Fibroblast of lung (primary cell): Measurements from ENCODE around the gene TXNDC11. TPM values are rescaled to one million over a fixed set of nuclear protein-coding genes. Genes with fewer than 3 reads are reported as not detected.

Source experiments
- DNase-seq, 2 donors: peaks; one replicate each; pipeline versions ENCODE4 v3.0.0 to v3.0.0-alpha.2; 2010; ENCODE audit warnings: low read depth in 2 of 2
- H2AFZ ChIP-seq: 2 replicates; pipeline ENCODE4 v1.5.1; 2012; ENCODE audit warnings: low read length, control low read depth, inconsistent platforms
- H3K27ac ChIP-seq: 2 replicates; pipeline ENCODE4 v1.5.1; 2011; ENCODE audit warnings: low read length, control low read depth; ENCODE audit not compliant: insufficient read depth
- H3K27me3 ChIP-seq: 2 replicates; pipeline ENCODE4 v1.5.1; 2011; ENCODE audit warnings: mild to moderate bottlenecking, low read length; ENCODE audit not compliant: control insufficient read depth, insufficient read depth
- H3K36me3 ChIP-seq: 2 replicates; pipeline ENCODE4 v1.5.1; 2011; ENCODE audit warnings: low read length; ENCODE audit not compliant: control insufficient read depth, insufficient read depth
- H3K4me1 ChIP-seq: 2 replicates; pipeline ENCODE4 v1.5.1; 2011; ENCODE audit warnings: low read length; ENCODE audit not compliant: control insufficient read depth, insufficient read depth; ENCODE audit errors: extremely low read depth
- H3K4me2 ChIP-seq: 2 replicates; pipeline ENCODE4 v1.5.1; 2011; ENCODE audit warnings: low read length, control low read depth; ENCODE audit not compliant: insufficient read depth; ENCODE audit errors: extremely low read depth
- H3K4me3 ChIP-seq, 4 experiments: fragments of 200-600 bp in 1 of 4; sonication (generic) in 1 of 4; replicated peaks in 1 of 4; 2 replicates each; pipeline ENCODE4 v1.5.1; 2011 to 2016; ENCODE audit warnings: low read length in 4 of 4, low read depth in 3 of 4, mild to moderate bottlenecking in 3 of 4, control low read depth in 2 of 4, inconsistent platforms in 1 of 4, mixed read lengths in 1 of 4; ENCODE audit not compliant: insufficient read depth in 1 of 4; ENCODE audit errors: control extremely low read depth in 1 of 4
- H3K79me2 ChIP-seq: 2 replicates; pipeline ENCODE4 v1.5.1; 2012; ENCODE audit warnings: mild to moderate bottlenecking, low read length, inconsistent platforms; ENCODE audit not compliant: control insufficient read depth, insufficient read depth
- H3K9ac ChIP-seq: 2 replicates; pipeline ENCODE4 v1.5.1; 2011; ENCODE audit warnings: mild to moderate bottlenecking, low read length, control low read depth; ENCODE audit not compliant: insufficient read depth
- H3K9me3 ChIP-seq: 2 replicates; pipeline ENCODE4 v1.5.1; 2012; ENCODE audit warnings: low read depth, low read length; ENCODE audit not compliant: control insufficient read depth, insufficient read depth
- H4K20me1 ChIP-seq: 2 replicates; pipeline ENCODE4 v1.5.1; 2011; ENCODE audit warnings: low read length; ENCODE audit not compliant: control insufficient read depth, insufficient read depth; ENCODE audit errors: extremely low read depth
- EZH2 ChIP-seq: IDR thresholded peaks from 2 replicates; pipeline ENCODE4 v1.5.1; 2012; ENCODE audit warnings: low read length, control low read depth, mild to moderate bottlenecking; ENCODE audit errors: missing control alignments
- polyA plus RNA-seq, 2 donors: library from polyadenylated mRNA; depleted of rRNA in 1 of 2; stranded (reverse) in 1 of 2; unstranded in 1 of 2; fragments of >200 nt; gene quantifications; 2 replicates each; pipeline ENCODE4 v1.2.1, GENCODE V29; 2011 to 2012; ENCODE audit warnings: missing spikeins in 1 of 2
- total RNA-seq: library from RNA; depleted of rRNA; stranded (reverse); fragments of >200 nt; gene quantifications from 2 replicates; pipeline ENCODE4 v1.2.1, GENCODE V29; 2014
- TF ChIP-seq, protein P1 (sequence below), 2 donors: IDR thresholded peaks in 1 of 2; conservative IDR thresholded peaks in 1 of 2; 1 replicate in 1 of 2; 2 replicates in 1 of 2; pipeline ENCODE4 v1.5.1; 2011 to 2012; ENCODE audit warnings: low read length in 2 of 2, control low read depth in 1 of 2, inconsistent platforms in 1 of 2, low read depth in 1 of 2, mild to moderate bottlenecking in 1 of 2

Gene TXNDC11
- total and polyA plus RNA-seq, 2 donors (not counting 1 experiment from before 2014, with no cell fraction given) = 26.8 to 46.2 TPM

- Histone ChIP-seq H3K9ac (no peak overlapping the region), H3K36me3 (no peaks in the 10 kb centered on the region), H4K20me1 (no peaks in the 10 kb centered on the region), H3K4me1 (peaks cover 2% of the 10 kb centered on the region), H3K4me3 (no peak overlapping the region), H3K79me2 (peaks cover 7% of the 10 kb centered on the region), H3K27ac (no peak overlapping the region), H3K9me3 (no peaks in the 10 kb centered on the region), H2AFZ (no peak overlapping the region), H3K27me3 (no peaks in the 10 kb centered on the region), H3K4me2 (no peak overlapping the region)
- no peak for DNase-seq
- TF ChIP-seq, protein P1, sequence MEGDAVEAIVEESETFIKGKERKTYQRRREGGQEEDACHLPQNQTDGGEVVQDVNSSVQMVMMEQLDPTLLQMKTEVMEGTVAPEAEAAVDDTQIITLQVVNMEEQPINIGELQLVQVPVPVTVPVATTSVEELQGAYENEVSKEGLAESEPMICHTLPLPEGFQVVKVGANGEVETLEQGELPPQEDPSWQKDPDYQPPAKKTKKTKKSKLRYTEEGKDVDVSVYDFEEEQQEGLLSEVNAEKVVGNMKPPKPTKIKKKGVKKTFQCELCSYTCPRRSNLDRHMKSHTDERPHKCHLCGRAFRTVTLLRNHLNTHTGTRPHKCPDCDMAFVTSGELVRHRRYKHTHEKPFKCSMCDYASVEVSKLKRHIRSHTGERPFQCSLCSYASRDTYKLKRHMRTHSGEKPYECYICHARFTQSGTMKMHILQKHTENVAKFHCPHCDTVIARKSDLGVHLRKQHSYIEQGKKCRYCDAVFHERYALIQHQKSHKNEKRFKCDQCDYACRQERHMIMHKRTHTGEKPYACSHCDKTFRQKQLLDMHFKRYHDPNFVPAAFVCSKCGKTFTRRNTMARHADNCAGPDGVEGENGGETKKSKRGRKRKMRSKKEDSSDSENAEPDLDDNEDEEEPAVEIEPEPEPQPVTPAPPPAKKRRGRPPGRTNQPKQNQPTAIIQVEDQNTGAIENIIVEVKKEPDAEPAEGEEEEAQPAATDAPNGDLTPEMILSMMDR (conservative IDR thresholded peaks at IDR 0.05 in 1 of 2, IDR thresholded peaks at IDR 0.05 in 1 of 2; ENCODE audit: low read depth in 1 of 2, low read length in 2 of 2) = no peak
- TF ChIP-seq EZH2 = no peak
Observed at GRCh38 chr16:11666103-11667055, 76.3 kb downstream of the TXNDC11 start.

GRCh38 chr16:11665071-11665491, 77.6 kb downstream of the TXNDC11 start:
- Histone ChIP-seq H3K4me1 (peaks cover 2% of the 10 kb centered on the region), H3K27ac (no peak overlapping the region), H3K27me3 (no peaks in the 10 kb centered on the region), H3K4me3 (no peak overlapping the region), H3K9me3 (no peaks in the 10 kb centered on the region), H3K4me2 (no peak overlapping the region), H3K9ac (no peak overlapping the region), H4K20me1 (no peaks in the 10 kb centered on the region), H3K36me3 (no peaks in the 10 kb centered on the region), H2AFZ (no peak overlapping the region), H3K79me2 (peaks cover 2% of the 10 kb centered on the region)
- DNase-seq = no peak
- TF ChIP-seq, protein P1 (conservative IDR thresholded peaks at IDR 0.05 in 1 of 2, IDR thresholded peaks at IDR 0.05 in 1 of 2; ENCODE audit: low read depth in 1 of 2, low read length in 2 of 2) = no peak
- no peak for TF ChIP-seq EZH2

DNA sequence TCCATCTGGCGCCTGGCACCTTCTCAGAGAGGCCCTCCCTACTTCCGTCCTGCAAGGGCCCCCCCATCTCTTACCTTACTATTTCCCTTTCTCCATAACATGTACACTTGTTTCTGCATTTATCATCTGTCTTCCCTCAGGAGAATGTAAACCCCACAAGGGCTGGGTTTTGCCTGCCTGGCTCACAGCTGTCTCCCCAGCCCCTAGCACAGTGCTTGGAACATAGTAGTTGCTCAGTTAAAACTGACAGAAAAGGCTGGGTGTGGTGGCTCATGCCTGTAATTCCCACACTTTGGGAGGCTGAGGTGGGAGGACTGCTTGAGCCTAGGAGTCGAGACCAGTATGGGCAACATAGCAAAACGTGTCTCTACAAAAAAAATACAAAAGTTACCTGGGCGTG, 80.1 kb downstream of the TXNDC11 start:
- no peak overlapping the region for H3K4me2 ChIP-seq
- H3K36me3 ChIP-seq = no peaks in the 10 kb centered on the region
- H3K27ac ChIP-seq = no peak overlapping the region
- H2AFZ ChIP-seq = no peak overlapping the region
- no peak overlapping the region for H3K9ac ChIP-seq
- no peaks in the 10 kb centered on the region for H4K20me1 ChIP-seq
- no peak for DNase-seq
- H3K27me3 ChIP-seq = no peaks in the 10 kb centered on the region
- TF ChIP-seq, protein P1 (conservative IDR thresholded peaks at IDR 0.05 in 1 of 2, IDR thresholded peaks at IDR 0.05 in 1 of 2; ENCODE audit: low read depth in 1 of 2, low read length in 2 of 2) = no peak
- no peak for TF ChIP-seq EZH2
- H3K79me2 ChIP-seq = no peaks in the 10 kb centered on the region
- H3K4me1 ChIP-seq = no peaks in the 10 kb centered on the region
- H3K4me3 ChIP-seq = no peak overlapping the region
- no peaks in the 10 kb centered on the region for H3K9me3 ChIP-seq
